ENCODE results near the gene SERPINA3.
"Not testable (repeated sequence)": the region's sequence is repeated elsewhere in the genome, so short reads cannot be mapped to it uniquely, and the experiment has no call there.

The SERPINA3 gene

GRCh38 chr14:94596361-94596760 lies 15.8 kb upstream of the SERPINA3 start:
- H3K36me3 ChIP-seq (ENCODE audit: control insufficient read depth, insufficient read depth, low read length), result no peaks in the 10 kb centered on the region
- no peaks in the 10 kb centered on the region for H3K9me3 ChIP-seq (ENCODE audit: control insufficient read depth, low read length)
- H3K27me3 ChIP-seq (replicated peaks; ENCODE audit: control insufficient read depth, insufficient read depth, low read length, poor library complexity, severe bottlenecking), result no peaks in the 10 kb centered on the region
- no peak overlapping the region for H3K27ac ChIP-seq (ENCODE audit: insufficient read depth, low read length, poor library complexity, severe bottlenecking)
- no peak for DNase-seq
- H3K4me3 ChIP-seq (ENCODE audit: insufficient read depth, low read depth, low read length, poor library complexity, severe bottlenecking), result no peak overlapping the region
- no peaks in the 10 kb centered on the region for H3K4me1 ChIP-seq (ENCODE audit: control insufficient read depth, insufficient read depth, low read length, poor library complexity, severe bottlenecking)

GRCh38 chr14:94597788-94598187 lies 14.4 kb upstream of the SERPINA3 start:
- Histone ChIP-seq H3K4me3 (ENCODE audit: insufficient read depth, low read depth, low read length, poor library complexity, severe bottlenecking) (no peak overlapping the region), H3K36me3 (ENCODE audit: control insufficient read depth, insufficient read depth, low read length) (no peaks in the 10 kb centered on the region), H3K4me1 (ENCODE audit: control insufficient read depth, insufficient read depth, low read length, poor library complexity, severe bottlenecking) (no peaks in the 10 kb centered on the region), H3K27me3 (replicated peaks; ENCODE audit: control insufficient read depth, insufficient read depth, low read length, poor library complexity, severe bottlenecking) (no peaks in the 10 kb centered on the region), H3K27ac (ENCODE audit: insufficient read depth, low read length, poor library complexity, severe bottlenecking) (no peak overlapping the region), H3K9me3 (ENCODE audit: control insufficient read depth, low read length) (no peaks in the 10 kb centered on the region)
- no peak for DNase-seq

- DNase-seq, result no peak
- H3K27me3 ChIP-seq (replicated peaks; ENCODE audit: control insufficient read depth, insufficient read depth, low read length, poor library complexity, severe bottlenecking), result no peaks in the 10 kb centered on the region
- H3K36me3 ChIP-seq (ENCODE audit: control insufficient read depth, insufficient read depth, low read length), result no peaks in the 10 kb centered on the region
- no peaks in the 10 kb centered on the region for H3K4me1 ChIP-seq (ENCODE audit: control insufficient read depth, insufficient read depth, low read length, poor library complexity, severe bottlenecking)
- no peaks in the 10 kb centered on the region for H3K9me3 ChIP-seq (ENCODE audit: control insufficient read depth, low read length)
- no peak overlapping the region for H3K4me3 ChIP-seq (ENCODE audit: insufficient read depth, low read depth, low read length, poor library complexity, severe bottlenecking)
- no peak overlapping the region for H3K27ac ChIP-seq (ENCODE audit: insufficient read depth, low read length, poor library complexity, severe bottlenecking)
Observed at GRCh38 chr14:94598506-94598815, 13.7 kb upstream of the SERPINA3 start.

GRCh38 chr14:94598816-94599655 lies 13.2 kb upstream of the SERPINA3 start:
- no peak for DNase-seq
- H3K36me3 ChIP-seq (ENCODE audit: control insufficient read depth, insufficient read depth, low read length), result no peaks in the 10 kb centered on the region
- no peaks in the 10 kb centered on the region for H3K27me3 ChIP-seq (replicated peaks; ENCODE audit: control insufficient read depth, insufficient read depth, low read length, poor library complexity, severe bottlenecking)
- no peak overlapping the region for H3K27ac ChIP-seq (ENCODE audit: insufficient read depth, low read length, poor library complexity, severe bottlenecking)
- H3K4me1 ChIP-seq (ENCODE audit: control insufficient read depth, insufficient read depth, low read length, poor library complexity, severe bottlenecking), result no peaks in the 10 kb centered on the region
- H3K4me3 ChIP-seq (ENCODE audit: insufficient read depth, low read depth, low read length, poor library complexity, severe bottlenecking), result no peak overlapping the region
- no peaks in the 10 kb centered on the region for H3K9me3 ChIP-seq (ENCODE audit: control insufficient read depth, low read length)

DNA sequence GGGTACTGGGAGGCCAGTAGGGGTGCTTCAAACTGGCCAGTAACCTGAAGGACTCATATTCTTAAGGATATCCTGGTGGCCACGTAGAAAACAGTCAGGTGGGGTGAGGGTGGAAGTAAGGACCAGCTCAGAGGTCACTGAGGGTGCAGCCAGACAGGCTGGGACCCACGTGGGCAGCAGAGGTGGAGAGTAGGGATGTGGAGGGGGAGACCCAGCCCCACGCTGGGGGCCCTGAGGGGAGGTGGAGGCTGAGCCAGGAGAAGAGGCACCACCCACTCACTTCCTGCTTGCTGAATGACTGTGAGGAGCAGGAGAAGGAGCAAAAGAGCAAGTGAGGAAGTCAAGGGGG lies 12.6 kb upstream of the SERPINA3 start:
- H3K27ac ChIP-seq (ENCODE audit: insufficient read depth, low read length, poor library complexity, severe bottlenecking), result no peak overlapping the region
- no peaks in the 10 kb centered on the region for H3K9me3 ChIP-seq (ENCODE audit: control insufficient read depth, low read length)
- no peaks in the 10 kb centered on the region for H3K4me1 ChIP-seq (ENCODE audit: control insufficient read depth, insufficient read depth, low read length, poor library complexity, severe bottlenecking)
- H3K27me3 ChIP-seq (replicated peaks; ENCODE audit: control insufficient read depth, insufficient read depth, low read length, poor library complexity, severe bottlenecking), result no peaks in the 10 kb centered on the region
- no peak overlapping the region for H3K4me3 ChIP-seq (ENCODE audit: insufficient read depth, low read depth, low read length, poor library complexity, severe bottlenecking)
- H3K36me3 ChIP-seq (ENCODE audit: control insufficient read depth, insufficient read depth, low read length), result no peaks in the 10 kb centered on the region
- no peak for DNase-seq

DNA sequence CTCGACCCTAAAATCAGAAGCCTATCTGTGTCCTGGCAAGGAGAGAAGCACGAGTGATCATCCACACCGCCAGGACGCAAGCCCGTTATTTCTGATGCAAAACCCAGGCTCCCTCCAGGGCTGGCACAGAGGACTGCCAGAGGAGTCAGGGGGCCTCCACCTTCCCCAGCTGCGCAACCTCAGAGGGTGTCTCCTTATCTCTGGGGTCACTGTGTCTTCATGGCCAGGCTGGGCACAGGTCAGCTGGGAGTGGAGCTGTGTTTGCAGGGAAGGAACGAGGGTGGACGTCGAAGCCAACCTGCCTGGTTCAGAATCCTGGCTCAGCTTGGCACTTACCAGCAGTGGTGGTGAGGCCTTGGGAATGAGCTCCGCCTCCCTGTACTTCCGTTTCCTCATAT lies 12.0 kb upstream of the SERPINA3 start:
- no peaks in the 10 kb centered on the region for H3K4me1 ChIP-seq (ENCODE audit: control insufficient read depth, insufficient read depth, low read length, poor library complexity, severe bottlenecking)
- no peaks in the 10 kb centered on the region for H3K36me3 ChIP-seq (ENCODE audit: control insufficient read depth, insufficient read depth, low read length)
- H3K4me3 ChIP-seq (ENCODE audit: insufficient read depth, low read depth, low read length, poor library complexity, severe bottlenecking), result no peak overlapping the region
- no peaks in the 10 kb centered on the region for H3K27me3 ChIP-seq (replicated peaks; ENCODE audit: control insufficient read depth, insufficient read depth, low read length, poor library complexity, severe bottlenecking)
- no peaks in the 10 kb centered on the region for H3K9me3 ChIP-seq (ENCODE audit: control insufficient read depth, low read length)
- no peak overlapping the region for H3K27ac ChIP-seq (ENCODE audit: insufficient read depth, low read length, poor library complexity, severe bottlenecking)
- DNase-seq, result no peak

- Histone ChIP-seq H3K9me3 (ENCODE audit: control insufficient read depth, low read length) (no peaks in the 10 kb centered on the region), H3K27ac (ENCODE audit: insufficient read depth, low read length, poor library complexity, severe bottlenecking) (no peak overlapping the region), H3K36me3 (ENCODE audit: control insufficient read depth, insufficient read depth, low read length) (no peaks in the 10 kb centered on the region), H3K4me1 (ENCODE audit: control insufficient read depth, insufficient read depth, low read length, poor library complexity, severe bottlenecking) (no peaks in the 10 kb centered on the region), H3K27me3 (replicated peaks; ENCODE audit: control insufficient read depth, insufficient read depth, low read length, poor library complexity, severe bottlenecking) (no peaks in the 10 kb centered on the region), H3K4me3 (ENCODE audit: insufficient read depth, low read depth, low read length, poor library complexity, severe bottlenecking) (no peak overlapping the region)
- no peak for DNase-seq
Observed at GRCh38 chr14:94601884-94602391, 10.3 kb upstream of the SERPINA3 start.

GRCh38 chr14:94602722-94603121 lies 9.5 kb upstream of the SERPINA3 start:
- no peak for DNase-seq
- Histone ChIP-seq H3K4me1 (ENCODE audit: control insufficient read depth, insufficient read depth, low read length, poor library complexity, severe bottlenecking) (no peaks in the 10 kb centered on the region), H3K4me3 (ENCODE audit: insufficient read depth, low read depth, low read length, poor library complexity, severe bottlenecking) (no peak overlapping the region), H3K27ac (ENCODE audit: insufficient read depth, low read length, poor library complexity, severe bottlenecking) (no peak overlapping the region), H3K27me3 (replicated peaks; ENCODE audit: control insufficient read depth, insufficient read depth, low read length, poor library complexity, severe bottlenecking) (no peaks in the 10 kb centered on the region), H3K36me3 (ENCODE audit: control insufficient read depth, insufficient read depth, low read length) (no peaks in the 10 kb centered on the region), H3K9me3 (ENCODE audit: control insufficient read depth, low read length) (no peaks in the 10 kb centered on the region)

GRCh38 chr14:94605361-94605760 lies 6.8 kb upstream of the SERPINA3 start:
- no peak overlapping the region for H3K27ac ChIP-seq (ENCODE audit: insufficient read depth, low read length, poor library complexity, severe bottlenecking)
- no peak overlapping the region for H3K4me3 ChIP-seq (ENCODE audit: insufficient read depth, low read depth, low read length, poor library complexity, severe bottlenecking)
- no peak for DNase-seq
- H3K4me1 ChIP-seq (ENCODE audit: control insufficient read depth, insufficient read depth, low read length, poor library complexity, severe bottlenecking), result no peaks in the 10 kb centered on the region
- no peaks in the 10 kb centered on the region for H3K9me3 ChIP-seq (ENCODE audit: control insufficient read depth, low read length)
- H3K36me3 ChIP-seq (ENCODE audit: control insufficient read depth, insufficient read depth, low read length), result no peaks in the 10 kb centered on the region
- no peaks in the 10 kb centered on the region for H3K27me3 ChIP-seq (replicated peaks; ENCODE audit: control insufficient read depth, insufficient read depth, low read length, poor library complexity, severe bottlenecking)

DNA sequence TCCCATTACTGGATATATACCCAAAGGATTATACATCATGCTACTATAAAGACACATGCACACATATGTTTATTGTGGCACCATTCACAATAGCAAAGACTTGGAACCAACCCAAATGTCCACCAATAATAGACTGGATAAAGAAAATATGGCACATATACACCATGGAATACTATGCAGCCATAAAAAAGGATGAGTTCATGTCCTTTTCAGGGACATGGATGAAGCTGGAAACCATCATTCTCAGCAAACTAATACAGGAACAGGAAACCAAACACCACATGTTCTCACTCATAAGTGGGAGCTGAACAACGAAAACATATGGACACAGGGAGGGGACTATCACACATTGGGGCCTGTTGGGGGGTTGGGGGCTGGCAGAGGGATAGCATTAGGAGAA lies 3.2 kb upstream of the SERPINA3 start:
- not testable (repeated sequence) for H3K4me1 ChIP-seq (ENCODE audit: control insufficient read depth, insufficient read depth, low read length, poor library complexity, severe bottlenecking); H3K27ac ChIP-seq (ENCODE audit: insufficient read depth, low read length, poor library complexity, severe bottlenecking); H3K27me3 ChIP-seq (replicated peaks; ENCODE audit: control insufficient read depth, insufficient read depth, low read length, poor library complexity, severe bottlenecking); DNase-seq; H3K4me3 ChIP-seq (ENCODE audit: insufficient read depth, low read depth, low read length, poor library complexity, severe bottlenecking); H3K9me3 ChIP-seq (ENCODE audit: control insufficient read depth, low read length); H3K36me3 ChIP-seq (ENCODE audit: control insufficient read depth, insufficient read depth, low read length)

All from effector memory CD4-positive, alpha-beta T cell (primary cell).